GM15510 (cell line): ENCODE results near the gene ANGEL1.

Experiments
- POLR2A ChIP-seq: IDR thresholded peaks from 3 replicates; pipeline ENCODE4 v1.6.1; 2011; ENCODE audit warnings: borderline replicate concordance; ENCODE audit not compliant: insufficient read length; ENCODE audit errors: extremely low read depth

Gene ANGEL1

DNA sequence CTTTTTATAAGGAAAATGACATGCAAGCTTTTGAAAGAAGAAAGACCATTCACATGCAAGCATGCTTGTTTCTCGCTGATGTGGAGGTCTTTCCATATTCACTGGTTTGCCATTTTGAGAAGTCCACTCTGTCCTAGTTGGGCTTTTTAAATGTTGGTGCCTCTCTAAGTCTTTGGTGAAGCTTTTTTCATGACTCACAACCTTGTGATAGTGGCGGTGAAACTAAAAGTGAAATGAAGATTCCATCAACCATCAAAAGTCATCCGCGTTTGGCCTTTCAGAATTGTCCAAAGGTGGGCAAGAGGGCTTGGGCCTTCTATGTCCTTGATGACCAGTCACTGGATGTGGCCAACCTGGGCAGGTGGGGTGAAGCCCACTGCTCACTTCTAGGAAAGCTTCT lies 17.9 kb upstream of the ANGEL1 start:
- TF ChIP-seq POLR2A = no peak

DNA sequence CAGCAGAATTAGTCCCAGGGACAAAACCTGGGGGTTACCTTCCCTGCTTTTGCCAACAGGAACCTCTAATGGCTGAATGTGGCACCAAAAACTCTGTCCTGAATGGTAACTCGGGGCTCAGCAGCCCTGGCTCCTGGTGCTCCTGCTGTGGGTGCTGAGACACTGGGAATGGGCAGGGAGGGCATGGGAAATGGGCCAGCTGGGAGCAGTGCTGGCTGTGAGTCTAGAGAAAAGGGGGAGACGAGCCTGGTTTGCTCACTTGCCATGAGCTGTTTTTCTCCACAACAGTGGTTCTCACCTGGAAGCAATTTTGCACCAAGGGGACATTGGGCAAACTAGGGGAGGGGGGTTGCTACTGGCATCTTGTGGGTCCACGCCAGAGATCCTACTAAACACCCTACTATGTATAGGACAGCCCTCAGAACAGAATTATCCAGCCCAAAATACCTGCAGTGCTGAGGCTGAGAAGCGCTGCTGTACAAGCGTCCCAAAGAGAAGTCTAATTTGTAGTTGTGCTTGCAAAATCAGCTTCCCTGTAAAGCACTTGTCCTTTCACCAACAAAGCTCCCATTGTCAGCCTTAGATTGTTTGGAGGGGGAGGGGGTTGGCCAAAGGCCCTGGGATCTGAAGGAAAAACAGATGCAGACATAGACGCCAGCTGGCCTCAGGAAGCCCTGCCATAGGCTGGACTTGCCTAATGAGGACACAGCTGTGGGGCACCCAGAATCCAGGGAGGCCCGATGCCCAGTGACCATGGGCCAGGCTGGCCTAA lies 17.2 kb upstream of the ANGEL1 start:
- TF ChIP-seq POLR2A = no peak

DNA sequence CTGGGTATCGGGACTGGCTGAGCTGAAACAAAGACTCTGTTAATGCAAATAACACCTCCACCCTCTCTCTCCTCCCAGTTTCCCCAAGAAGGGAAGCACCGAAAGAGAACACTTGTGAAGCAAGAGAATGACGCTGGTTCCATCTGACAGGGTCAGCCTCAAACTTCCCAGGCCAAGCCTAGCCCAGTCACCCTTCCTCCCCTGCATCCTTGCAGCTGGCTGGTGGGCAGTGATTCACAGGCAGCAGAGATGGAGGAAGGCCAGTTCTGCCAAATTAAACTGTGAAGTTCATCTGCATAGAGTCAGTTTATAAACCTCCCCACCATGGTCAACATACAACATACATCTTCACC lies 16.3 kb upstream of the ANGEL1 start:
- no peak for TF ChIP-seq POLR2A

DNA sequence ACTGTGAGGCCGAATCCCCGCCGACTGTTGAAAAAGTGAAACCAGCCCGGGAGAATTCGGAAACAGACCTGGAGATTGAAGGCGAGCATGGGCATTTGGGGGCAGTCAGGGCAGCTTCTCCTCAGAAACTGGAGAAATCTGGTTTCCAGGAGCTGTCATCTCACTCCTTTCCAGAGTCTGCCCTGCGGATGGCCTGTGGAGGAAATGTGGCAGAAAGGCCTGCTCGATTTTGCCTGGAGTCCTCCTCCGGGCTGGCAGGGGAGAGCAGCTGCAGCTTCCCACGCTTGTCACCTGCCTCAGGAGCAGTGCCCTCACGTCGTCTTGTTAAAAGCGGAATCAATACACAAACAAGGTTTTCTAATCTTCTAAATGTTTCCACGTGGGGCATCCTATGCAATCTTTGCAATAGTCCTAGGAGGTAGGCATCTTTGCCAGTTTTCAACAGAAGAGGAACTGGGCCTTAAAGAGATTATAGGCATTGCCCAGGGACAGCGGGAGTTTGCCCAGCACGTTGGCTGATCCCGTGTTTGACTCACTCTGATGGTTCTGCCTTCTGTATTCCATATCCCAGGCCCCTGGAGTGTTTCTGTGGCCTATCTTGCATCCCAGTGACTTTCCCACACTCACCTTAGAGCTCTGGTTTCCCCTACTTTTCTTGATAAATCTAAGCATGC lies 15.8 kb upstream of the ANGEL1 start:
- TF ChIP-seq POLR2A = no peak

DNA sequence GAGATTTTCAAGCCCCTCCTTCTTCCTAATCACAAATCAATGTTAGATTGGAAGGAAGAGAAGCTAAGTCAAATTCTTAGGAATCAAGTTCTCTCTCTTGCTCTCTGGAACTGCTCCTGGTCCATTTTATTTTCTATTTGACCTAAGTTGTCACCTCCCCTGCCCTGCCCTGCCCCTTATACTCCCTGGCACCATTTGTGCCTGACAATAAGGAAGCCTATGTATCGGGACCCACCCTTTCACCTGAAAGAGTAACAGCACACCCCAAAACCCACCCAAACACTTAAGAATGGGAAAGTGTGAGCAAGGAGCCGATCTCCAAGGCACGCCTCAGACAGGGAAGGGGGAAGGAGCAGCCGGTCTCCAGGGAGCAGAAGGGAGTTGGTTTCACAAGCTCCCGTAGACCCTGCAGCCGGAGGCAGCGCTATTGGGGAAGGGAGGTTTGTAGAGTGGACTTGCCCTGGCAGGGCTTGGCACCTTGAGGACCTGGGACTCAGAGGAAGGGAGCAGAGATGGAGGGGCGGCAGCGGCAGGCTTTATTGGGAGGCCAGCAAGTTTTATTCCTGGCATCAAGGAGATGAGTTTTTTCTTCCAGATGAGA lies 15.1 kb upstream of the ANGEL1 start:
- TF ChIP-seq POLR2A = no peak

DNA sequence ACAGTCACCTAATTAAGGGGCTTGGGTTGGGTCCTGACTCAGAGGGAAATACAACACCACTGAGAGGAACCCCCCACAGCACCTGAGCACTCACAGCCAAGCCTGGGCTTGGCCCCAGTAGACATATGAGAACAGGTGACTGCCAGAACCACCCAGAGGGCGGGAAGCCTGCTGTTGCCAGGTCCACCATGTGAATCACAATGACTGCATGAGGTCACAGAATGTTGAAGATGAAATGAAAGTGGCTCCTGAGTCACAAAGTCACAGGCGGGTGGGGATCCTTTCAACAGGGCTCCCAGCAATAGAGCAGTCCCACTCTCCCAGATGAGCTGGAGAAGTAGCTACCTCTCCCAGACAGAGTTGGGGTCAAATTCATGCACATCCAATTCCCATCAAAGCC lies 13.4 kb upstream of the ANGEL1 start, which contains the start of gene LRRC74A:
LRRC74A (plus strand) TSS at position 287 of the 400 bp plus-strand sequence. CDS start 290 bp downstream, outside the sequence.
- no peak for TF ChIP-seq POLR2A

DNA sequence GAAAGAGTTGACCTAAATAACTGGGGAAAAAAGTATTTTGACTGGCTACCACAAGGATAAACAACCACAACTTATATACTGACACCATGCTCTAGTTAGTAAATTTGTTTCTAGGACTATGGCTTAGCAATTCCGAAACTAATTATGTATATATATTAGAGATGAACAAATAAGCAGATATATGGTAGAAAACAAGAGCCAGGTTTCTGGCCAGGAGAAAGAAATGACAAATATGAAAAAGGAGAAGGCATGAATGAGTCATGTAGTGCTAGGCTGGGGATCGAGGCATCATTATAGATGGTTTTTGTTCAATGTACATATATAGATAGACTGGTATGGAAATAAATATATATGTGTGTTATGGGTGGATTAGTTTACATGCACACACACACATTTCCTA lies 8.0 kb upstream of the ANGEL1 start:
- TF ChIP-seq POLR2A = no peak

DNA sequence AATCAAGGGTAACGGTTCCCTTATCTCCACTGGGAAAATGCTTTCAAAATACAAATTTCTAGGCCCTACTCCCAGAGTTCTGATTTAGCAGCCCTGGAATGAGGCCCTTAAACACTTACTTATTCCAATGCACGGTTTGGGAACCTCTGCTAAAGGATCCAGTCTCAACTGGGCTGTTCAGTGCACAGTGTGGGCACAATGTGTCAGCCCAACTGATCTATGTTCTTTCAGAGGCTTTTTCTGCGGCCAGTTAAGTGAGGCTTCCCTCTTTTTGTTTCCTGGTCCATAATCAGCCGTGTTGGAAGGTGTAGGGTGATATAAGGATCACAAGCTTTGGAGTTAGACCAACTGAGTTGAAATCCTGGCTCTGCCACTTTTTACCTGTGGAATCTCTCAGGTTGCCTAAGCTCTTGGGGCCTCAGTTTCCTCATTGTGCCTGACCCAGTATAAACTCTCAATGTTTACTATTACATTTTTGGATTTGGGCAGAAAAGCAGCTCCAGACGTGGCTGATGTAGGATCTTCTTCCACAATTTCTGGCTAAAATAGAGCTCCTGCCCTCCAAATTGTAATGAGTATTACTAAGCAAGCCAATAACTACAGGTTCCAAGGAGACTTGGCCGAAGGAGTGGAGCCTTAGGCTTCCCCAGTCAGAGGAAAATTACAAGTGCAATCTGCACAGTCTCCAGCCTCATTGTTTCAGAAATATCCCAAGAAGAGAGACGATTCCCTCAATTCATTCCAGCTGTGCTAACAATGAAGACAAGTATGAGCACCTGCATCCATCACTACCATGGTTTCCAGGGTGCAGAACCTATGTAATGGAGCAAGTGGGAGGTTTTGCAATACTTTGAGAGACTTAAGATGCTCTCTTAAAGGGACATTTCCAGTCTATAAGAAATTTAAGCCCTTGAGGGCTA lies 2.3 kb upstream of the ANGEL1 start:
- no peak for TF ChIP-seq POLR2A

DNA sequence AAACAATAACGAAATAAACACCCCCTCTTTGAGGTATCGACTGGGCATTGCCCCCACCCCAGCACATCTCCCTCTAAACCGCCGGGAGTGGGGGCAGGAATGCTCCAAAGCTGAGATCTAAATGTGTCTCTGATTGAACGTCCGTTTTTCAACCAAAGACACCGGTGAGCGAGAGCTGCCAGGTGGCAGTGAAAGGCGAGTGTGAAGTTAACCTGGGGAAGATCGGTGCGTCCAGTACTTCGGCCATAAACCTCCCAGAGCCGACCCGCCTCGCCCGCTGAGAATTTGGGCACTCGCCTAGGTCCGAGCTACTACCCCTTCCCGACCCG lies 625 bp downstream of the ANGEL1 start:
- TF ChIP-seq POLR2A = no peak

DNA sequence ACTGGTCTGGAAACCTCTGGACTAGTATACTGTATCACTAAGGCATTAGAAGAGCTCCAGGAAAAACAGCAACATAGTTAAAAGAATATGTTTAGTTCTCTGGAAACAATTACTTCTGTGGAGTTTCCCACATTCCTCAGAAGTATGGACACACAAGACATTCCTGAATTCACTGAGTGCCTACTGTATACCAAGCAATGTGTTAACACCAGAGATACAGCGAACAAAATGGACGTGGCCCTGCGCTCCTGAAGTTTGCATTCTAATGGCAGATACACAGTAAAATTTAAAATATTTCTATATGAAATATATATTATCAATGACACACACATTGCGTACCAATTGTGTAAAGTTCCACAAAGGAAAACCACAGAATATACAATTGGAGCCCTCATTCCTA lies 1.1 kb downstream of the ANGEL1 start:
- TF ChIP-seq POLR2A = no peak

DNA sequence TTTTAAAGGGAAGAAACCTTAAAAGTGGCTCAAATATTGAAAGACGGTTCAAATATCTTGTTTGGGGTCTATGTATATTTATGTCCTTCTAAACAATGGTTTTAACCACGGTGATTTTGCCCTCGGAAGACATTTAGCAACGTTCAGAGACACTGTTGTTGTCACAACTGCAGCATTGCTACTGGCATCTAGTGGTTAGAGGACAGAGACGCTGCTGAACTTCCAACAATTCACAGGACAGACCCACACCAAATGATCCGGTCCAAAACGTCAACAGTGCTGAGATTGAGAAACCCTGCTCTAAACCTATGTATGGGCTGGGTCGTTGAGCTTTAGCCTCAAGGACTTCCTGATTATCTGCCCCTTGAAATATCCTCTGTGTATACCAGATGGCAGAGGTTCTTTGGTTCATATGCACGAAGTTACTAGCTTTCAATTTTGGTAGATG lies 1.7 kb downstream of the ANGEL1 start:
- no peak for TF ChIP-seq POLR2A

DNA sequence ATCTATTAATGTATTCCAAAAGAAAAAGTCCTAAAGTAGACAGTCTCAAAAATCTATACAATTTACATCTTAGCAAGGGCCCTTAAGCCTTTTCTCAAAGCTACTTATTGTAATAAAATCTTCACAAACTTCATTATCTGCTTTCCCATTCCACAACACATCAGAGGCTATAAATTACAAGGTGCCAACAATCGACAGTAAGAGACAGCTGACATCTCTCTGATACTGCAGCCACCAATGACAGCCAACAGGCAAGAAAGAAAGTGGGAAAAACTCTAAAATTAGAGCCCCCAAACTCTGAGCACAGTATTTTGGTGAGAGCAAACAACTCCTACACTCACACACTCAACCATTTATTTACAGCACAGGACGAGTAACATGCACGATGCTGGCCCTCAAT lies 2.2 kb downstream of the ANGEL1 start:
- TF ChIP-seq POLR2A = no peak

DNA sequence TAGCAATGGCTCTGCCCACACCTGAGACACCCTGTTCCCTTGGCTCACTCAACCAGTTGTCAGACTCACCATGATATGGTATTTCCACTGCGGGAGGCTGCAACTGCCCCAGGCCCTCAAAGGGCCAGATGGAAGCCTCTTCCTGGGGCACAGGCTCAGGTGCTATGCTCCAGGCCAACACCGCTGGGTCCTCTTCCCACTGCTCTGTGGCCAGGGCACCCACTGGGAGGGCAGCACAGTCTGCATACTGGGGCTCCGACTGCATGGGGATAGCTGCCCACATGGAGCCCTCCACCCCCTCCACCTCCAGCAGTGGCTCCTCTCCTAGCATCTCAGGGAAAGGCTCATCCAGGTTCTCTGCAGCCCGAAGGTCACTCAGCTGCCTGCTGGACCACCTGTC lies 3.7 kb downstream of the ANGEL1 start:
- no peak for TF ChIP-seq POLR2A

DNA sequence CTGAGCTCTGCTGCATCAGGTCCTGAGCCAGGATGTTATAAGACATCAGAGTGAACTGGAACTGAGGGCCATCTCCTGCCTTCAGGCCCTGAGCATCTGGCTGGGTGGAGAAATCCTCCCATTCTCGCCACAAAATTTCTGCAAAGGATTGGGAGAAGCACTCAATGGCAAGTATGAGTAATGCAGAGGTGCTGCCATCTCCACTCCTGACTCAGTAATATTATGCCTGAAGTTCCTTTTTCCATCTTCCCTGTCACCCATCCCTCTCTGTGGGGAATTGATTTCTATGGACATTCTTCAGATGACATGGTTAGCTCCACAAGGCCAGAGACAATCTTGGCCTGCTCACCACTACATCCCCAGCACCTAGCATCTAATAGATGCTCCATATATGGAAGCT lies 4.7 kb downstream of the ANGEL1 start:
- TF ChIP-seq POLR2A = no peak

DNA sequence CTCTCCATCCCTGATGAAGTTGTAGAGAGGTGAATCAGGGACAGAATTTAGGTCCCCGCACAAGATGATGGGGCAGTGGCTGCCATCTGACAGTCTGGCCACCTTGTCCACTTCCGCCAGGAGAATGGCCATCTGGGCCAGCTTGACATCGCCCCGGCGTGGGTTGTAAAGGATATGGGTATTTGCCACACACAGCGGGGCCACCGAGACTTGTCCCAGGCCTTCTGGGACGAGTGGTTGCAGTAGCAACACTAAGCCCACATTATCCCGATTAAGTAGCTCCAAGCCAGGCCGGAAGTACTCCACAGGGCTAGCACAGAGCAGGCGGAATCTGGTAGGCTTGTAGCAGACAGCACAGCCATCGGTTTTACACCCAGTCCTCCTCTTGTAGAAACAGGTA lies 6.2 kb downstream of the ANGEL1 start:
- no peak for TF ChIP-seq POLR2A
